ENCODE measurements around the gene BEAN1. TPM values are rescaled to one million over a fixed set of nuclear protein-coding genes. Genes with fewer than 3 reads are reported as not detected.

The BEAN1 gene
- total RNA-seq, 1 donor from 2014 or later = 0.87 TPM

- H3K36me3 ChIP-seq = no peaks in the 10 kb centered on the region
- no peak overlapping the region for H3K27ac ChIP-seq
- no peaks in the 10 kb centered on the region for H3K27me3 ChIP-seq
- intact Hi-C loops (cut with DNase I) = no loop called here
- no peaks in the 10 kb centered on the region for H3K4me1 ChIP-seq
- ATAC-seq (no peak), DNase-seq (no peak)
- TF ChIP-seq CTCF (IDR thresholded peaks at IDR 0.05) = no peak
- H3K4me3 ChIP-seq = no peak overlapping the region
- no peaks in the 10 kb centered on the region for H3K9me3 ChIP-seq
Observed at GRCh38 chr16:66438536-66438935, 11.4 kb downstream of the BEAN1 start.

GRCh38 chr16:66439051-66439730 is 12.1 kb downstream of the BEAN1 start:
- Histone ChIP-seq H3K9me3 (no peaks in the 10 kb centered on the region), H3K4me3 (no peak overlapping the region), H3K4me1 (no peaks in the 10 kb centered on the region), H3K27me3 (no peaks in the 10 kb centered on the region), H3K36me3 (no peaks in the 10 kb centered on the region), H3K27ac (no peak overlapping the region)
- TF ChIP-seq CTCF (IDR thresholded peaks at IDR 0.05) = no peak
- intact Hi-C loops (cut with DNase I) = no loop called here
- ATAC-seq = no peak
- no peak for DNase-seq

- Histone ChIP-seq H3K27ac (no peak overlapping the region), H3K36me3 (no peaks in the 10 kb centered on the region), H3K27me3 (no peaks in the 10 kb centered on the region), H3K4me3 (no peak overlapping the region), H3K4me1 (no peaks in the 10 kb centered on the region), H3K9me3 (no peaks in the 10 kb centered on the region)
- TF ChIP-seq CTCF (IDR thresholded peaks at IDR 0.05) = no peak
- ATAC-seq (no peak), DNase-seq (no peak)
- intact Hi-C loops (cut with DNase I) = no loop called here
Observed at GRCh38 chr16:66440271-66440802, 13.2 kb downstream of the BEAN1 start.

GRCh38 chr16:66440970-66441369 is 13.9 kb downstream of the BEAN1 start:
- no peak overlapping the region for H3K27ac ChIP-seq
- DNase-seq (no peak), ATAC-seq (no peak)
- TF ChIP-seq CTCF (IDR thresholded peaks at IDR 0.05) = no peak
- intact Hi-C loops (cut with DNase I) = no loop called here
- no peaks in the 10 kb centered on the region for H3K27me3 ChIP-seq
- H3K4me1 ChIP-seq = no peaks in the 10 kb centered on the region
- no peak overlapping the region for H3K4me3 ChIP-seq
- H3K36me3 ChIP-seq = no peaks in the 10 kb centered on the region
- H3K9me3 ChIP-seq = no peaks in the 10 kb centered on the region

- ATAC-seq (no peak), DNase-seq (no peak)
- intact Hi-C loops (cut with DNase I) = no loop called here
- Histone ChIP-seq H3K36me3 (no peaks in the 10 kb centered on the region), H3K27ac (no peak overlapping the region), H3K4me1 (no peaks in the 10 kb centered on the region), H3K9me3 (no peaks in the 10 kb centered on the region), H3K27me3 (no peaks in the 10 kb centered on the region), H3K4me3 (no peak overlapping the region)
- TF ChIP-seq CTCF (IDR thresholded peaks at IDR 0.05) = no peak
Observed at GRCh38 chr16:66441586-66442375, 14.7 kb downstream of the BEAN1 start.
